BLaER1 treated with 17β-estradiol and CSF1 and Interleukin-3, amounts not matched to agents 10 nM and 100 nM (cell line): ENCODE measurements around the gene SF3B3.

Experiments used
- H3K27ac ChIP-seq, 11 experiments: shearing (Covaris generic); formaldehyde crosslinking; 2 replicates each; pipeline ENCODE4 v1.8.1; 2022
- H3K27me3 ChIP-seq, 11 experiments: shearing (Covaris generic); formaldehyde crosslinking; 2 replicates each; pipeline ENCODE4 v1.8.1; 2022
- H3K36me3 ChIP-seq, 11 experiments: shearing (Covaris generic); formaldehyde crosslinking; 2 replicates each; pipeline ENCODE4 v1.8.1; 2022
- H3K4me1 ChIP-seq, 10 experiments: shearing (Covaris generic); formaldehyde crosslinking; 2 replicates each; pipeline ENCODE4 v1.8.1; 2022
- H3K4me2 ChIP-seq, 11 experiments: shearing (Covaris generic); formaldehyde crosslinking; 2 replicates each; pipeline ENCODE4 v1.8.1; 2022
- H3K4me3 ChIP-seq, 10 experiments: shearing (Covaris generic); formaldehyde crosslinking; 2 replicates each; pipeline ENCODE4 v1.8.1; 2022
- H3K9ac ChIP-seq, 11 experiments: shearing (Covaris generic); formaldehyde crosslinking; 2 replicates each; pipeline ENCODE4 v1.8.1; 2022
- H3K9me3 ChIP-seq, 11 experiments: shearing (Covaris generic); formaldehyde crosslinking; replicated peaks in 1 of 11; 2 replicates each; pipeline ENCODE4 v1.8.1; 2022
- H4K20me1 ChIP-seq, 11 experiments: shearing (Covaris generic); formaldehyde crosslinking; 2 replicates each; pipeline ENCODE4 v1.8.1; 2022
- Cebpa-rat ChIP-seq, 11 experiments: shearing (Covaris generic); IDR thresholded peaks; 2 replicates each; pipeline ENCODE4 v1.8.1; 2022

Gene SF3B3

GRCh38 chr16:70495425-70496182 lies 28.0 kb upstream of the SF3B3 start:
- peaks cover 61 to 89% (median 80%) of the 10 kb centered on the region in 11 experiments for H3K36me3 ChIP-seq

GRCh38 chr16:70496513-70496912 lies 27.1 kb upstream of the SF3B3 start:
- no peaks in the 10 kb centered on the region for H3K27me3 ChIP-seq
- peaks cover 67 to 98% (median 86%) of the 10 kb centered on the region in 11 experiments for H3K36me3 ChIP-seq
- H3K9ac ChIP-seq, result no peak overlapping the region
- H3K4me3 ChIP-seq, result no peak overlapping the region
- peaks cover 1 to 10% (median 5%) of the 10 kb centered on the region in 10 experiments; a peak in 16 of 20 replicates for H3K4me1 ChIP-seq
- no peak for TF ChIP-seq Cebpa-rat (IDR thresholded peaks at IDR 0.05)
- H3K27ac ChIP-seq, result no peak overlapping the region
- no peaks in the 10 kb centered on the region; a peak in 2 of 22 replicates for H4K20me1 ChIP-seq
- no peaks in the 10 kb centered on the region for H3K9me3 ChIP-seq
- H3K4me2 ChIP-seq, result no peak overlapping the region

More at GRCh38 chr16:70495425-70496182, 28.0 kb upstream of the SF3B3 start:
- TF ChIP-seq Cebpa-rat (IDR thresholded peaks at IDR 0.05), result no peak
- H3K9ac ChIP-seq, result no peak overlapping the region
- no peaks in the 10 kb centered on the region for H3K9me3 ChIP-seq
- H4K20me1 ChIP-seq, result no peaks in the 10 kb centered on the region; a peak in 2 of 22 replicates
- no peak overlapping the region for H3K27ac ChIP-seq
- H3K4me1 ChIP-seq, result peaks cover 10 to 19% (median 14%) of the 10 kb centered on the region in 10 experiments
- no peak overlapping the region for H3K4me2 ChIP-seq
- H3K4me3 ChIP-seq, result no peak overlapping the region
- H3K27me3 ChIP-seq, result no peaks in the 10 kb centered on the region

- Histone ChIP-seq H3K27me3 (no peaks in the 10 kb centered on the region), H3K36me3 (peaks cover 77 to 96% (median 85%) of the 10 kb centered on the region in 11 experiments), H3K9me3 (no peaks in the 10 kb centered on the region), H4K20me1 (0 out of 22 replicates have a peak, but pooled peaks cover 0 to 5% (median 0%) of the 10 kb centered on the region in 11 experiments), H3K9ac (no peak overlapping the region), H3K4me3 (no peak overlapping the region), H3K27ac (0 out of 22 replicates have a peak overlapping the region, but pooled peaks of 1 of the 11 experiments have one; percentile 19), H3K4me1 (peaks cover 4 to 7% (median 5%) of the 10 kb centered on the region in 10 experiments; a peak in 16 of 20 replicates), H3K4me2 (peak overlapping the region; percentile 2 to 42 (median 25); a peak in 14 of 22 replicates)
- no peak for TF ChIP-seq Cebpa-rat (IDR thresholded peaks at IDR 0.05)
These were observed 14.9 kb upstream of the SF3B3 start for GRCh38 chr16:70508752-70509151.

GRCh38 chr16:70510216-70510615 lies 13.4 kb upstream of the SF3B3 start:
- H3K4me1 ChIP-seq, result peaks cover 4 to 7% (median 5%) of the 10 kb centered on the region in 10 experiments; a peak in 16 of 20 replicates
- no peaks in the 10 kb centered on the region for H3K27me3 ChIP-seq
- no peak overlapping the region for H3K9ac ChIP-seq
- H4K20me1 ChIP-seq, result 0 out of 22 replicates have a peak, but pooled peaks cover 0 to 5% (median 0%) of the 10 kb centered on the region in 11 experiments
- no peak overlapping the region for H3K4me3 ChIP-seq
- no peak overlapping the region for H3K4me2 ChIP-seq
- no peak overlapping the region for H3K27ac ChIP-seq
- peaks cover 84 to 99% (median 90%) of the 10 kb centered on the region in 11 experiments for H3K36me3 ChIP-seq
- H3K9me3 ChIP-seq, result no peaks in the 10 kb centered on the region
- no peak for TF ChIP-seq Cebpa-rat (IDR thresholded peaks at IDR 0.05)

- H4K20me1 ChIP-seq, result 0 out of 22 replicates have a peak, but pooled peaks cover 0 to 5% (median 0%) of the 10 kb centered on the region in 11 experiments
- TF ChIP-seq Cebpa-rat (IDR thresholded peaks at IDR 0.05), result no peak
- no peak overlapping the region for H3K9ac ChIP-seq
- H3K27ac ChIP-seq, result no peak overlapping the region
- no peaks in the 10 kb centered on the region for H3K9me3 ChIP-seq
- no peaks in the 10 kb centered on the region for H3K27me3 ChIP-seq
- H3K36me3 ChIP-seq, result peaks cover 91 to 99% (median 96%) of the 10 kb centered on the region in 11 experiments
- peaks cover 4 to 7% (median 5%) of the 10 kb centered on the region in 10 experiments; a peak in 16 of 20 replicates for H3K4me1 ChIP-seq
- no peak overlapping the region for H3K4me3 ChIP-seq
- no peak overlapping the region for H3K4me2 ChIP-seq
These were observed 11.8 kb upstream of the SF3B3 start for GRCh38 chr16:70511833-70512232.

- peaks cover 91 to 99% (median 97%) of the 10 kb centered on the region in 11 experiments for H3K36me3 ChIP-seq
- no peak for TF ChIP-seq Cebpa-rat (IDR thresholded peaks at IDR 0.05)
These were observed 11.2 kb upstream of the SF3B3 start for GRCh38 chr16:70512456-70512855.

GRCh38 chr16:70520612-70521297 lies 2.9 kb upstream of the SF3B3 start:
- peak overlapping the region in 8 of 11 experiments; percentile 33 to 67 (median 57); a peak in 10 of 22 replicates for H3K9ac ChIP-seq
- H3K9me3 ChIP-seq, result no peaks in the 10 kb centered on the region
- H3K27ac ChIP-seq, result peak overlapping the region in 9 of 11 experiments; percentile 35 to 100 (median 76); a peak in 18 of 22 replicates
- H3K27me3 ChIP-seq, result no peaks in the 10 kb centered on the region
- H3K4me3 ChIP-seq, result peak overlapping the region in 3 of 10 experiments; percentile 14 to 41 (median 34); a peak in 4 of 20 replicates
- peak overlapping the region; percentile 68 to 96 (median 87) for H3K4me2 ChIP-seq
- peak in 7 of 11 experiments; percentile 16 to 81 (median 57); a peak in 7 of 22 replicates for TF ChIP-seq Cebpa-rat (IDR thresholded peaks at IDR 0.05)
- peaks cover 28 to 40% (median 36%) of the 10 kb centered on the region in 11 experiments for H3K36me3 ChIP-seq
- peaks cover 4 to 15% (median 10%) of the 10 kb centered on the region in 11 experiments; a peak in 18 of 22 replicates for H4K20me1 ChIP-seq
- H3K4me1 ChIP-seq, result peaks cover 33 to 43% (median 41%) of the 10 kb centered on the region in 10 experiments

More at GRCh38 chr16:70512456-70512855, 11.2 kb upstream of the SF3B3 start:
- H3K9ac ChIP-seq, result no peak overlapping the region
- H3K4me2 ChIP-seq, result no peak overlapping the region
- no peak overlapping the region for H3K4me3 ChIP-seq
- H3K4me1 ChIP-seq, result peaks cover 4 to 7% (median 5%) of the 10 kb centered on the region in 10 experiments; a peak in 16 of 20 replicates
- H3K27me3 ChIP-seq, result no peaks in the 10 kb centered on the region
- no peaks in the 10 kb centered on the region for H3K9me3 ChIP-seq
- no peak overlapping the region for H3K27ac ChIP-seq
- 0 out of 22 replicates have a peak, but pooled peaks cover 0 to 5% (median 0%) of the 10 kb centered on the region in 11 experiments for H4K20me1 ChIP-seq

GRCh38 chr16:70522216-70523075 lies 1.2 kb upstream of the SF3B3 start:
- Histone ChIP-seq H3K4me1 (peaks cover 50 to 60% (median 57%) of the 10 kb centered on the region in 10 experiments), H3K27ac (peak overlapping the region; percentile 84 to 100 (median 96); a peak in 21 of 22 replicates), H4K20me1 (peaks cover 21 to 32% (median 26%) of the 10 kb centered on the region in 11 experiments; a peak in 20 of 22 replicates), H3K9ac (peak overlapping the region; percentile 86 to 99 (median 96)), H3K9me3 (no peaks in the 10 kb centered on the region), H3K4me3 (peak overlapping the region; percentile 72 to 89 (median 82)), H3K27me3 (no peaks in the 10 kb centered on the region), H3K4me2 (peak overlapping the region; percentile 78 to 96 (median 87)), H3K36me3 (peaks cover 26 to 39% (median 34%) of the 10 kb centered on the region in 11 experiments)
- TF ChIP-seq Cebpa-rat (IDR thresholded peaks at IDR 0.05), result peak in 2 of 11 experiments; percentile 19 to 66; a peak in 1 of 22 replicates
